ENCODE results near the gene CFAP61.

CFAP61 gene

DNA sequence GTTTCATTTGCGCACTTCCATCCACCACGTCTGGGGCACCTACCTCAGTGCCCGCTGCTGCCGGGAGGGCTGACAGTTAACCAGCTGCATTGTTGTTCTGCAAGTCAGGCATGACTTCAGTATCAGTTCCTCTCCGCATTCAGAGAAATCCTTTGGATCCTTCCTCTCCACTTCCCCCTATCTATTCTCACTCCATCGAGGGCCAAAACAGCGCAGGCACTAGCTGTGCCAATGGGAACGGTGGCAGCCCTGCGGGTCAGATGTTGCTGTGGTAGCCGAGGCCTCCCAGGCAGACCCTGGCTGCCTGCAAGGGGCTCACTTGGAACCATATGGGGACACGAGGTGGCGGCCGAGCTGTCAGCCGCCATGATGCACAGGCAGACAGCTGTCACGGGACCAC, 251.4 kb downstream of the CFAP61 start:
- H3K4me3 ChIP-seq (ENCODE audit: low read depth, low read length), result no peak overlapping the region
- TF ChIP-seq, protein P1, sequence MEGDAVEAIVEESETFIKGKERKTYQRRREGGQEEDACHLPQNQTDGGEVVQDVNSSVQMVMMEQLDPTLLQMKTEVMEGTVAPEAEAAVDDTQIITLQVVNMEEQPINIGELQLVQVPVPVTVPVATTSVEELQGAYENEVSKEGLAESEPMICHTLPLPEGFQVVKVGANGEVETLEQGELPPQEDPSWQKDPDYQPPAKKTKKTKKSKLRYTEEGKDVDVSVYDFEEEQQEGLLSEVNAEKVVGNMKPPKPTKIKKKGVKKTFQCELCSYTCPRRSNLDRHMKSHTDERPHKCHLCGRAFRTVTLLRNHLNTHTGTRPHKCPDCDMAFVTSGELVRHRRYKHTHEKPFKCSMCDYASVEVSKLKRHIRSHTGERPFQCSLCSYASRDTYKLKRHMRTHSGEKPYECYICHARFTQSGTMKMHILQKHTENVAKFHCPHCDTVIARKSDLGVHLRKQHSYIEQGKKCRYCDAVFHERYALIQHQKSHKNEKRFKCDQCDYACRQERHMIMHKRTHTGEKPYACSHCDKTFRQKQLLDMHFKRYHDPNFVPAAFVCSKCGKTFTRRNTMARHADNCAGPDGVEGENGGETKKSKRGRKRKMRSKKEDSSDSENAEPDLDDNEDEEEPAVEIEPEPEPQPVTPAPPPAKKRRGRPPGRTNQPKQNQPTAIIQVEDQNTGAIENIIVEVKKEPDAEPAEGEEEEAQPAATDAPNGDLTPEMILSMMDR (IDR thresholded peaks at IDR 0.05; ENCODE audit: borderline replicate concordance, insufficient read depth, low read depth, low read length), result no peak

DNA sequence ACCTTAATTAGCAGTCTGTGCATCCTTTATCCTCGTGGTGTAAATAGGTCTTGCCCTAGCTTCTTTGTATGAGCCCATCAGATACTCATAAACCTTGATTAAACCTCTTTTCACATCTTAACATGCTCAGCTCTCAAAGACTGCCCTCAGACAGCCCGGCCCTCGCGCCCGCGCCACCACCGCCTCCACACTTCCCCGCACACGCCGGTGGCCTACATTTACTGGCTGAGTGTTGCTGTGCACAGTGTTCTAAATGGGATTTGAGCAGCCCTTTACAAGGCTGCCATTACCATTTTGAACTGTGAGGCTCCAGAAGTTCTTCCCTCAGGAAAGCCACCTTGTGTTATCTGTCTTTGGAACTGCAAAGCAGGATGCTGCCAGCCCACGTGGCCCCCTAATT, 252.6 kb downstream of the CFAP61 start:
- no peak overlapping the region for H3K4me3 ChIP-seq (ENCODE audit: low read depth, low read length)
- TF ChIP-seq, protein P1 (IDR thresholded peaks at IDR 0.05; ENCODE audit: borderline replicate concordance, insufficient read depth, low read depth, low read length), result no peak

DNA sequence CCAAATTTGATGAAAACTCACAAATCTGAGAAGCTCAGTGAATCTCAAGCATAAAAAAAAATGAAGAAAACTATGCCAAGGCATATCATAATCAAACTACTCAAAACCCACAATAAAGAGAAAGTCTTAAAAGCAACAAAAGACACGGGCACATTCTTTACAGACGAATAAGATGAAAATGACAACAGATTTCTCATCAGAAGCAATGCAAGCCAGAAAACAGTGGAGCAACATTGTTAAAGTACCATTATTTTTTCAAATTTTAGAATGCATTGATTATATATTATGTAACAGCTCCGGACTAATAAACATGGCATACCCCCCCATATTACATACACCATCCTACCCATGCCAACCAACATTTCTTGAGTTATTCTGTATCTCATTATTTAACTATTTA, 260.2 kb downstream of the CFAP61 start:
- TF ChIP-seq, protein P1 (IDR thresholded peaks at IDR 0.05; ENCODE audit: borderline replicate concordance, insufficient read depth, low read depth, low read length), result no peak
- H3K4me3 ChIP-seq (ENCODE audit: low read depth, low read length), result no peak overlapping the region

DNA sequence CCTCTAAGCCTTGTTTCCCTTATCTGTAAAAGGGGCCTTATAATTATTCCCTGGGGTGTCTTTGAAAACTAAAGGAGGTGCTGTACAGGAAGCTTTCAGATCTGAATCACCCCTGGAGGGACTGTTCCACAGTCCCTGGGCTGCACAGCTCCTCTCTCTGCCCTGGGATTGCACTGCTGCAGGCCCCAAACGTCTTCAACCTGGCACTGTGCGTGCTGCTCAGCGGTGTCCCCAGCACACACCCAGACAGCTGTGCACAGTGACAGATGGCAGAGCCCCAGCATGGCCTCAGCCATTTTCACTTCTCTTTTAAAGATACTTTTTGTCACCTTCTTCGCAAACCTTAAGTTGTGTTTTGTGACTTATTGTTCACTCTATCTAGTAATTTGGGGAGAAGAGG, 264.9 kb downstream of the CFAP61 start:
- TF ChIP-seq, protein P1 (IDR thresholded peaks at IDR 0.05; ENCODE audit: borderline replicate concordance, insufficient read depth, low read depth, low read length), result no peak
- H3K4me3 ChIP-seq (ENCODE audit: low read depth, low read length), result no peak overlapping the region

DNA sequence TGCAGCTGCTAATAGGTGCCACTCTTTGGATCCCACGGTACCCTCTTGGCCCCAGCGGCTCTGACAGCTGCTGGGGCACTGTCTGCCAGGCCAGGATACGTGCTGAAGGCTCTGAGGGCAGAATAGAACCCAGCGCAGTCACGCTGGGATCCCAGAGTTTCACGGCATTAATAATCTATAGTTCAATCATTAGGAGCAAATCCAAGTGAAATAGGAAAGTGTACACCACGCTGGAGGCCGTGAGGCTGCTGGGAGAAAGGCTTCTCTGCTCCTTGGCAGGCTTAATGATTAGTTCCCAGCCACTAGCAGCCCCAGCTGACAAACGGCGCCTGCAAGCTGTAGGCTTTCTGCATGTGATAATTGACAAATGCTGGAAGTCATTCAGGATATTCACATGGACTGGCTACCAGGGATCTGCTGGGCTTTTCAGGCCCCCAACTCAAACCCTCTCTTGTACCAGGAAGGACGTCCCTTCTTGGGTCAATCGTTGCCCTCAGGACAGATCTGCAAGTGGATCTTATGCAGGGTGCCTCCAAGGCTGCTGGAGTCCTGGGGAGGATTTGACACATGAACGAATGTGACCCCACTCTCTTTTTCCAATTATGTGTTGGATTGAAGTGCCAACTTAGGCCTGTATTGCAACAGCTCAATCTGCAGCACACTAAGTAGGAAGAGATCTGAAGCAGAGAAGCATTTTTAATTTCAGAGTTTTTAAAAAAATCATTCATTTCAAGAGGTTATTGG, 265.5 kb downstream of the CFAP61 start:
- TF ChIP-seq, protein P1 (IDR thresholded peaks at IDR 0.05; ENCODE audit: borderline replicate concordance, insufficient read depth, low read depth, low read length), result no peak

DNA sequence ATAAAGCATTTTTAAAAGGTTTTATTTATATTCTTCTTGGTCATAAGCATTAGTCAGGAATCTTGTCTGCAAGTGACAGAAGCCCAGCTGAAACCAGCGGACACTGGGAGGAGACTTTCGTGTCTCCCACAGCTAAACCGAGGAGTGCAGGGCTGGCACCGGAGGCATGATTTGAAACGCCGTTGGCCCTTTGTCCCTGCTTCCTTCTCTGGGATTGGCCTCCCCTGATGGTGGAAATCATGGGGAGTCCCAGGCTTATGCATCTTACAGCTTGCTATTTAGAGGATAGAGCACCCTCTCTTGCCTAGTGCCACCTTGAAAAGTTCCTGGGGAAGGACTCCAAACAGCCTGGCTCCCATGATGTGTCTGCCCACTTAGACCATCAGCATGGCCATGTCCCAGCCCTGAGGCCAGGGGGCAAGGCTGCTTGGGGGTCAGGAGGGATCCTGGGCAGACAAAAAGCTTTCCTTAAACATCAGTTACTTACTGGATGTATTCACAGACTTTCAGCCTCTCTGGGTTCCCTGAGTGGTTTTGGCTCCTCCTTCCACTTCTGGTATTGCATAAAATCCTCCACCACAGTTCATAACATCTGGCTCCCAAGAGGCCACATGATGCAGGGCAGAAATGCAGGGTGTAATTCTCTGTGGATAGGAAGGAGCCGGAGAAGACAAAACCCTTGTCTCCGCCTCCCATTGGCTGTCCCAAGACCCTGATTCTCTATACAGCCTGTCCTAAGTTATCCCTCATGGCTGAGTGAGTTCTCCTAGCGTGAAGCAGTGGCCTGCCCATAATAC, 266.2 kb downstream of the CFAP61 start:
- no peak overlapping the region for H3K4me3 ChIP-seq (ENCODE audit: low read depth, low read length)
- TF ChIP-seq, protein P1 (IDR thresholded peaks at IDR 0.05; ENCODE audit: borderline replicate concordance, insufficient read depth, low read depth, low read length), result no peak

More for the DNA sequence above, 265.5 kb downstream of the CFAP61 start:
- no peak overlapping the region for H3K4me3 ChIP-seq (ENCODE audit: low read depth, low read length)
